ENCODE measurements around the gene TPPP.
"Not testable (repeated sequence)": the region's sequence is repeated elsewhere in the genome, so short reads cannot be mapped to it uniquely, and the experiment has no call there.

Gene TPPP

GRCh38 chr5:694042-694431 is 885 bp upstream of the TPPP start:
- not testable (repeated sequence) for DNase-seq (ENCODE audit: low read depth in 2 of 2)

- not testable (repeated sequence) for DNase-seq (ENCODE audit: low read depth in 2 of 2)
Observed at GRCh38 chr5:692529-693041, 567 bp downstream of the TPPP start.

GRCh38 chr5:691817-692528 is 1.2 kb downstream of the TPPP start:
- DNase-seq (ENCODE audit: low read depth in 2 of 2) = no peak

GRCh38 chr5:691049-691448 is 2.1 kb downstream of the TPPP start:
- DNase-seq (ENCODE audit: low read depth in 2 of 2) = not testable (repeated sequence)

- not testable (repeated sequence) for DNase-seq (ENCODE audit: low read depth in 2 of 2)
Observed at GRCh38 chr5:690293-690692, 2.9 kb downstream of the TPPP start.

- DNase-seq (ENCODE audit: low read depth in 2 of 2) = not testable (repeated sequence)
Observed at GRCh38 chr5:688348-689010, 4.7 kb downstream of the TPPP start.

- not testable (repeated sequence) for DNase-seq (ENCODE audit: low read depth in 2 of 2)
Observed at GRCh38 chr5:686936-687335, 6.2 kb downstream of the TPPP start.

- not testable (repeated sequence) for DNase-seq (ENCODE audit: low read depth in 2 of 2)
Observed at GRCh38 chr5:686172-686523, 7.0 kb downstream of the TPPP start.

- no peak for DNase-seq (ENCODE audit: low read depth in 2 of 2)
Observed at GRCh38 chr5:685262-686171, 7.6 kb downstream of the TPPP start.

GRCh38 chr5:684751-685216 is 8.4 kb downstream of the TPPP start:
- no peak for DNase-seq (ENCODE audit: low read depth in 2 of 2)

GRCh38 chr5:683551-684481 is 9.3 kb downstream of the TPPP start:
- no peak for DNase-seq (ENCODE audit: low read depth in 2 of 2)

GRCh38 chr5:682651-683358 is 10.3 kb downstream of the TPPP start:
- not testable (repeated sequence) for DNase-seq (ENCODE audit: low read depth in 2 of 2)

- DNase-seq (ENCODE audit: low read depth in 2 of 2) = not testable (repeated sequence)
Observed at GRCh38 chr5:682216-682615, 10.9 kb downstream of the TPPP start.

- not testable (repeated sequence) for DNase-seq (ENCODE audit: low read depth in 2 of 2)
Observed at GRCh38 chr5:681317-682191, 11.6 kb downstream of the TPPP start.

- DNase-seq (ENCODE audit: low read depth in 2 of 2) = not testable (repeated sequence)
Observed at GRCh38 chr5:680836-681235, 12.3 kb downstream of the TPPP start.

- not testable (repeated sequence) for DNase-seq (ENCODE audit: low read depth in 2 of 2)
Observed at GRCh38 chr5:680118-680795, 12.9 kb downstream of the TPPP start.

GRCh38 chr5:679166-679895 is 13.8 kb downstream of the TPPP start:
- DNase-seq (ENCODE audit: low read depth in 2 of 2) = not testable (repeated sequence)

GRCh38 chr5:678521-678920 is 14.6 kb downstream of the TPPP start:
- DNase-seq (ENCODE audit: low read depth in 2 of 2) = not testable (repeated sequence)

Measured in fibroblast of skin of left biceps (primary cell).